ENCODE data around the gene PAAF1.
"Not testable (repeated sequence)": the region's sequence is repeated elsewhere in the genome, so short reads cannot be mapped to it uniquely, and the experiment has no call there.

PAAF1 gene

DNA sequence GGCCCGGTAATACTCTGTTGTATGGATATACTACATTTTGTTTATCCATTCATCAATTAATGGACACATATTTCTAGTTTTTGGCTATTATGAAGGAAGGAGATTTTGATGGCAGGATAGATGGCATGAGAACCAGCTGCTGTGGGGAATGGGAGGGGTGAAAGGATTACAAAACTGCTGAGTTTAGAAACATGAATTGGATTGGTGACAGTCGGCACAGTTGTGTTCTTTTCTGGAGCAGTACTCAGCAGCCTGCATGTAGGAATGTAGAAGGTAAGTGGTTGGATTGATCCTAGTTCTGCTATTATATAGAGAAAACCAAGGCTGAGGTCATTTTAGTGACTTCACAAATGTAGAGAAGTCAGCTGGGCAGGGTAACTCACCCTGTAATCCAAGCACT lies 7.1 kb downstream of the PAAF1 start:
- no peak for DNase-seq

GRCh38 chr11:73888244-73888643 lies 11.4 kb downstream of the PAAF1 start:
- DNase-seq = no peak

DNA sequence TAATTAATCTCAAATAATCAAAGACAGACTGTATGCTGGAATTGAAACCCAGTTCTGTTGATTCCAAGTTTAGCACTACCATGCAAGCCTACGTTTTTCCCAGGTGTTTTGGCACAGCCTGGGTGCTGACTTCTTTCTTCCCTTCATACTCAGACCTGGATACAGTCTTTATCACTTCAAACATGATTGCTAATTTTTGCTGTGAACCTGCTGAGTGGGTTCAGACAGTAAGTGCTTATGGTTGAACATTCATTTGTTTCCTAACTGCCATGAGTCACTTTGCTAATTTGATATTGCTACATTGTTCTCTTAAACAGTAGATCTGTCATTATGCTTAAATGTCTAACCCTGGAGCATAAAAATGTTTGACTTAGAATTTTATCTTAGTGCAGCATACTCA lies 12.2 kb downstream of the PAAF1 start:
- DNase-seq = no peak

DNA sequence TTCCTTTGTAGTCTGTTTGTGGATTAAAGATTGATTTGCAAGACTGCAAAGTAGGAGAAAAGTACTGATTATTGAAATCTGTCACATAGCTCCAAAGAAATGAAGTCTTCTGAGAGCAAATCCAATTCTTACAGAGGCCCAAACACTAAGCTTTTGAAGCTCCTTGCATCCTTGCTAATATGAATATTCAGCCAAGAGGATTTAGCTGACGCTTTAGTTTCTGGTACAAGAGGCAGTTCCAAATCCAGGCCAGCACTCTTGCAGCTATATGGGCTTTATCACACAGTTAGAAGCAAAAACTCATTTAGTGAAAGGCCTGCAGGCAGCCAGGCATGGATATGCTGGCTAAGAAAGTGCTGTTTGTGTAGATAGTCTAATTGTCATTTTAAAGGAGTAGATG lies 12.7 kb downstream of the PAAF1 start:
- DNase-seq = no peak

DNA sequence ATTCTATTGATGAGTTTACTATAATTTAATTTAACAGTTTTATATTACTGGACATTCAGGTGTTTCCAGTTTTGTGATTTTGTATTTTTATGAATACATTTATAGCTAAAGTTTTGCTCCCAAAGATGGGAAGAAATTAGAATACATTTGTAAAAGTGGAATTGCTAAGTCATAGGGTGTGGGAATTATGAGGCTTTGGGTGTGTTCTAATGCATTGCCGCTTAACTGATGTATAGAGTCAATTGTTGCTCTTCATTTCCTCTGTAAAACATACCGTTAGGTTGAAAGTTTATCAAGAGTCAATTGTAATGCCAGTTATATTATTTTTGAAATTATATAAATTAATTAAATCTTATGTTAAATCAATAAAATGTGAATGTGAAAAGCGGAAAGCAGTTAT lies 16.2 kb downstream of the PAAF1 start:
- DNase-seq = no peak

GRCh38 chr11:73894725-73895335 lies 18.0 kb downstream of the PAAF1 start:
- no peak for DNase-seq

DNA sequence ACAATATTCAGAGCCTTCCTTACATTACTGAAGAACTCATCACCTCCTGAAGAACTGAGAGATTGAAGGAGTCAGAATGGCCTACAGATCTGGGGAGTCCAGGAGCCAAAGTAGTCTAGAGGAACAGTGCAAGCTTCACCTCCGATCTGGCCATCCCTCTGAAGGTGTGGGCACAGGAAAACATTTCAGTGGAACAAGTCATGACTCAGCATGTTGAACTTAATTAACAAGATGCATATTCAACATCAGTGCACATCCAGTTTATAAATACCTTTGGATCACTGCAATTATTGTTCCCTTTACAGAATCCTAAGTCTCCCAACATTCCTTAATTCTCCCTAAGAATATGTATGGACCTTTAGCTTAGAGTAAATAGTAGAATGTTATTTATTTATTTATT lies 25.5 kb downstream of the PAAF1 start:
- DNase-seq = no peak

DNA sequence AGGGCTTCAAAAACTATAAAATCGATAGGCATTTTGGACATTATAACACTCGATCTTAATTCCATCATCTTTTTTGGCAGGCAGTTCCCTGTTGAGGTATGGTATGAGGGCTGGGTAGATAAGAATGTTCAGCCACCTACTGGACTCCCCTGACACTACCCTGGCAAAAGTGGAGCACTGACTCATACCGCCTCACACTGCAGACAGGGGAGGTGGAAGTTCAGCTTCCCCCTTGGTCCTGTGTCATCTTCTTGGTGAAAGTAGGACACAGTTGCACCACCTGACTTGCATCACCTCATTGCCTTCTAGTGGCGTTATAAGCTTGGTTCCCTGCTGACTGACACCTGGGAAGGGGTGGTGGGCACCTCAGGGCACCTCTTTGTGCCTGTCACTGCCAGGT lies 30.4 kb downstream of the PAAF1 start:
- DNase-seq = no peak

- no peak for DNase-seq
These were observed 35.2 kb downstream of the PAAF1 start for GRCh38 chr11:73912026-73912425.

GRCh38 chr11:73913472-73913871 lies 36.7 kb downstream of the PAAF1 start:
- DNase-seq = no peak

- no peak for DNase-seq
These were observed 37.5 kb downstream of the PAAF1 start for GRCh38 chr11:73914284-73914683.

GRCh38 chr11:73916435-73916834 lies 39.6 kb downstream of the PAAF1 start:
- DNase-seq = no peak

- DNase-seq = no peak
These were observed 44.4 kb downstream of the PAAF1 start for GRCh38 chr11:73921180-73921579.

DNA sequence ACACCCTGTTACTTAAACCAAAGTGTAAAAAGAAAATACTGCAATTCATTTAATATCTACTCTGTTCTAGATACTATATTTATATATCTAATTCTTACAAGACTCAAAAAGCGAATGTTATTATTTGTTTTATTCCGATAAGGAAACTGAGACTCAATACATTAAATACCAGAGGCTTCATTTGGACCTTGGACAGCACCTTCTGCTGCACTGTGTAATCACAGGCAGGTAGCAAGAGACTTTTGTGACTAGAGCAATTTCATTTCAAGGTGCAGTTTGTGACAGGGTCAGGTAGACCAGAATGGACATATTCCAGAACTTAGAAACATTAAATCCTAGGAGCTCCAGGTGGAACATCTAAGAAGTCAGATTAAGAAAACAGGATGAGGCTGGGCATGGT lies 52.6 kb downstream of the PAAF1 start:
- DNase-seq = no peak

- DNase-seq = peak; percentile 53 to 57
These were observed 54.3 kb downstream of the PAAF1 start for GRCh38 chr11:73931039-73931645.

GRCh38 chr11:73931951-73932350 lies 55.2 kb downstream of the PAAF1 start:
- no peak for DNase-seq

GRCh38 chr11:73932781-73933180 lies 56.0 kb downstream of the PAAF1 start:
- no peak for DNase-seq

DNA sequence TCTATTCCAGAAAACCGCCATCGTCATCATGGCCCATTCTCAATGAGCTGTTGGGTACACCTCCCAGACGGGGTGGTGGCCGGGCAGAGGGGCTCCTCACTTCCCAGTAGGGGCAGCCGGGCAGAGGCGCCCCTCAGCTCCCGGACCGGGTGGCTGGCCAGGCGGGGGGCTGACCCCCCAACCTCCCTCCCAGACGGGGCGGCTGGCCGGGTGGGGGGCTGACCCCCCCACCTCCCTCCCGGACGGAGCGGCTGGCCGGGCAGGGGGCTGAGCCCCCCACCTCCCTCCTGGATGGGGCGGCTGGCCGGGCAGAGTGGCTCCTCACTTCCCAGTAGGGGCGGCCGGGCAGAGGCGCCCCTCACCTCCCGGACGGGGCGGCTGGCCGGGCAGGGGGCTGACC lies 59.2 kb downstream of the PAAF1 start:
- DNase-seq = not testable (repeated sequence)

- DNase-seq = no peak
These were observed 62.3 kb downstream of the PAAF1 start for GRCh38 chr11:73939096-73939495.

DNA sequence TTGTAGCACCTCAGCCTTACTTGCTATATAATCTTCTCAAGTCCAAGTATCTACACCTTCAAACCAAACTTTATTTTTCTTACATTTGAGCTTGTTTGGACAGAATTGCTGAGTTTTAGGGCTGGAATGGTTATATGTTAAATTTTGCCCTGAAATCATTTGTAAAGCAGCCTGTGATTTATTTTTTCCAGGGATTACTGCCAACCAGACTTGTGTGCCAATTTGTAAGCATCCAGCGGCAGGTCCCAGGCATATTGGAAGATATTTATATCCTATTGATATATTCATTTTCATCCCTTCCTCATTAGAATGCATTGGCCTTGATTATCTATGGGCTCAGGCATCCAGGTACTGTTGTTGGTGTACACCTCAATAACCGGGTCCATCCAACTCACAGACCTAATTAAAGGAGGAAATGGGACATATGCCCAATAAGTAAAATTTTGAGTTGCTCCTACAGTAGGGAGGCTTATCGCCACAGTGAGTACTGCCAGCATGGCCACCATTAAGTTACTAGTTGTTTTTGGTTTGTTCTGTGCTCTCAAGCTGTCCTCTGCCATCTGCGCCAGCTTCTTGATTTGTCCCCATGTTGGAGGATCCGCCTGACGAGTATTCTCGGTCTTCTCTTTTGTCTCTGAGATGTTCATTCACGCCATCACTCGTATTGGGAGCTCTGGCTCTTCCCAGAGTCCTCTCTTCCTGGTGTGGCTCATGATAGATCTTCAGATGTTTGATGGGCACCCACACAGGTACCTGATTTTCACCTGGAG lies 64.2 kb downstream of the PAAF1 start:
- DNase-seq = no peak

DNA sequence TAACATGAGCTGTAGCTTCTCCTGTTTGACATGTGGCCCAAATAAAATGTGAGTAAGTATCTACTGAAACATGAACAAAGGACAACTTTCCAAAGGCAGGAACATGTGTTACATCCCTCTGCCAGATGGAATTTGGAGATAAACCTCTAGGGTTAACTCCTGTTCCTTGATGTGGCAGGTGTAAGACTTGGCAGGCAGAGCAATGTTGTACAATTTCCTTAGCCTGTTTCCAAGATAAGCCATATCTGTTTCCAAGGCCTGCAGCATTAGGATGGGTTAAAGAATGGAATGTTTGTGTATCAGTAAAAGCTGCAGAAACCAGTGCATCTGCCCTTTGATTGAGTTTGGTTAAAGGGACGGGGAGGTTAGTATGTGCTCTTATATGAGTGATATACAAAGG lies 65.2 kb downstream of the PAAF1 start:
- DNase-seq = no peak

DNA sequence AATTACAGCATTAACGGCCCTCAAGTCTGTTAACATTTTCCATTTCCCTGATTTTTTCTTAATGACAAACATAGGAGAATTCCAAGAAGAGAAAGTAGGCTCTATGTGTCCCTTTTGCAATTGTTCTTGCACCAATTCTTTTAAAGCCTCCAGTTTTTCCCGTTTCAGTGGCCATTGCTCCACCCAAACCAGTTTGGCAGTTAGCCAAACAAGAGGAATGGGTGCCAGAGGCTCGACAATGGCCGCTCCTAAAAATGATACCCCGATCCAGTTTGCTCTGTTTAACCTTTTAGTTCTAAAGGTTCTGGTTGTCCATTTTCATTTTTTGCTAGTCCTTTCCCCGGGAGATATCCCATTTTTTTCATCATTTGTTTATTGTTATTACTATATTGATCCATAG lies 67.3 kb downstream of the PAAF1 start:
- DNase-seq = no peak

DNA sequence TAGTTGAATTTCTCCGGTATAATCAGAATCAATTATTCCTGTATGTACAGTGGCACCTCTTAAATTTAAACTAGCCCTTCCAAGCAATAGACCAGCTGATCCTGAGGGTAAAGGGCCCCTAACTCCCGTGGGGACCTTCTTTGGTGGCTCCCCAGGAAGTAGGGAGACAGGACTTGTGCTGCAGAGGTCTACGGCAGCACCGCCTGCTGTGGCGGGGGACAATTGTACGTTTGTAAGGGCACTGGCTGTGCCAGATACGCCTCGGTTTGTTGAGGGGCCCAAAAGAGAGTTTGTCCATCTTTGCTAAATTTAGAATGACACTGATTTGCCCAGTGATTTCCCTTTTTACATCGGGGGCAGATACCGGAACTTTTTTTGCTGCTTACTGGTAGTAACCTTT lies 68.1 kb downstream of the PAAF1 start:
- no peak for DNase-seq

GRCh38 chr11:73945396-73945795 lies 68.6 kb downstream of the PAAF1 start:
- no peak for DNase-seq
